ENCODE data around the gene KPNA5. TPM values are rescaled to one million over a fixed set of nuclear protein-coding genes. Genes with fewer than 3 reads are reported as not detected.

Gene KPNA5
- total and polyA plus RNA-seq, 2 of the 8 experiments (the other 6 are each of a cell fraction or from before 2014, with no cell fraction given): 2.0 to 9.7 TPM

GRCh38 chr6:116726947-116727346, 45.9 kb downstream of the KPNA5 start:
- no peak overlapping the region for H4K5ac ChIP-seq (ENCODE audit: insufficient read length, low read depth, low read length)
- POLR2A ChIA-PET (ENCODE audit: partially characterized antibody): no interaction called here
- FAIRE-seq (no peak), DNase-seq (ENCODE audit: low read depth in 1 of 2, low spot score in 2 of 2) (no peak)
- H3K14ac ChIP-seq (ENCODE audit: insufficient read length): no peak overlapping the region
- H3K27ac ChIP-seq (ENCODE audit: low read depth, low read length): no peak overlapping the region
- H4K20me1 ChIP-seq (replicated peaks in 1 of 2; ENCODE audit: control insufficient read depth in 1 of 2, insufficient read depth in 2 of 2, low read length in 2 of 2): peaks cover 0 to 2% of the 10 kb centered on the region in 2 experiments
- H2BK15ac ChIP-seq (ENCODE audit: low read length): no peak overlapping the region
- no peak overlapping the region for H2AK5ac ChIP-seq (ENCODE audit: low read depth, low read length)
- H2BK5ac ChIP-seq (ENCODE audit: low read depth, low read length): no peak overlapping the region
- H3K4me1 ChIP-seq (replicated peaks in 1 of 4; ENCODE audit: control insufficient read depth in 3 of 4, insufficient read depth in 4 of 4, low read length in 3 of 4): no peaks in the 10 kb centered on the region
- no peaks in the 10 kb centered on the region for H3K27me3 ChIP-seq (replicated peaks in 1 of 4; ENCODE audit: control insufficient read depth in 3 of 4, extremely low read depth in 1 of 4, insufficient read depth in 3 of 4, low read length in 3 of 4)
- H3K9ac ChIP-seq (replicated peaks in 1 of 4; ENCODE audit: extremely low read depth in 1 of 4, low read depth in 3 of 4, low read length in 3 of 4): no peak overlapping the region
- H3K4ac ChIP-seq (replicated peaks; ENCODE audit: insufficient read length, low read depth, low read length): no peak overlapping the region
- no peak overlapping the region for H3K56ac ChIP-seq (replicated peaks; ENCODE audit: insufficient read length, low read depth, low read length)
- CTCF ChIA-PET (ENCODE audit: partially characterized antibody): no interaction called here
- H3K4me2 ChIP-seq (ENCODE audit: insufficient read depth in 1 of 2, low read depth in 2 of 2, low read length in 2 of 2): no peak overlapping the region
- no peak overlapping the region for H2BK12ac ChIP-seq (ENCODE audit: low read depth, low read length)
- no peaks in the 10 kb centered on the region for H3K79me1 ChIP-seq (ENCODE audit: low read depth, low read length)
- H3K23ac ChIP-seq (ENCODE audit: insufficient read length): no peak overlapping the region
- no peak overlapping the region for H2AFZ ChIP-seq (ENCODE audit: low read length)
- peaks cover 1% of the 10 kb centered on the region; the same call in 1 of the 2 replicates for H3K23me2 ChIP-seq (ENCODE audit: low read depth, low read length)
- no peak overlapping the region for H3K4me3 ChIP-seq (ENCODE audit: extremely low read depth in 1 of 4, insufficient read depth in 2 of 4, low read depth in 3 of 4, low read length in 4 of 4)
- H4K8ac ChIP-seq (ENCODE audit: extremely low read depth, insufficient read depth, low read length): no peak overlapping the region
- TF ChIP-seq RXRA (IDR thresholded peaks at IDR 0.05; ENCODE audit: insufficient read depth, low read depth, low read length) (no peak), SIRT6 (IDR thresholded peaks at IDR 0.05; ENCODE audit: low read length) (no peak), ASH2L (IDR thresholded peaks at IDR 0.05; ENCODE audit: low read length) (no peak), CBX5 (IDR thresholded peaks at IDR 0.05; ENCODE audit: low read depth, low read length) (no peak), SUZ12 (IDR thresholded peaks at IDR 0.05; ENCODE audit: low read length) (no peak), MAX (IDR thresholded peaks at IDR 0.05) (no peak), FOSL1 (IDR thresholded peaks at IDR 0.05; ENCODE audit: insufficient read depth, low read depth, low read length) (no peak), HDAC2 (IDR thresholded peaks at IDR 0.05; ENCODE audit: borderline replicate concordance in 1 of 2, low read depth in 2 of 2, low read length in 2 of 2) (no peak), EGR1 (IDR thresholded peaks at IDR 0.05; ENCODE audit: borderline replicate concordance, low read depth, low read length) (no peak)
- no peak overlapping the region for H3K18ac ChIP-seq (ENCODE audit: extremely low read depth, low read length)
- no peak overlapping the region for H2BK120ac ChIP-seq (replicated peaks; ENCODE audit: low read depth, low read length)
- peaks cover 2 to 52% (median 10%) of the 10 kb centered on the region in 4 experiments; a peak in 6 of 8 replicates for H3K36me3 ChIP-seq (ENCODE audit: control insufficient read depth in 2 of 4, insufficient read depth in 4 of 4, low read length in 3 of 4)
- H2BK20ac ChIP-seq (ENCODE audit: low read length): no peak overlapping the region
- H3K79me2 ChIP-seq (ENCODE audit: control insufficient read depth in 1 of 2, insufficient read depth in 2 of 2, low read length in 2 of 2): no peaks in the 10 kb centered on the region
- H4K91ac ChIP-seq (replicated peaks; ENCODE audit: insufficient read length, low read length): no peak overlapping the region
- H3K9me3 ChIP-seq (ENCODE audit: insufficient read depth in 2 of 2, low read depth in 1 of 2, low read length in 1 of 2): no peaks in the 10 kb centered on the region
